Fibroblast of lung (primary cell): ENCODE data around the gene RABAC1.

Experiments used
- CTCF ChIP-seq, 2 donors: IDR thresholded peaks in 1 of 2; conservative IDR thresholded peaks in 1 of 2; 1 replicate in 1 of 2; 2 replicates in 1 of 2; pipeline ENCODE4 v1.5.1; 2011 to 2012; ENCODE audit warnings: low read length in 2 of 2, control low read depth in 1 of 2, inconsistent platforms in 1 of 2, low read depth in 1 of 2, mild to moderate bottlenecking in 1 of 2
- EZH2 ChIP-seq: IDR thresholded peaks from 2 replicates; pipeline ENCODE4 v1.5.1; 2012; ENCODE audit warnings: low read length, control low read depth, mild to moderate bottlenecking; ENCODE audit errors: missing control alignments

GRCh38 chr19:41995959-41996797, 37.1 kb upstream of the RABAC1 start:
- TF ChIP-seq CTCF (conservative IDR thresholded peaks at IDR 0.05 in 1 of 2, IDR thresholded peaks at IDR 0.05 in 1 of 2; ENCODE audit: low read depth in 1 of 2, low read length in 2 of 2) (no peak), EZH2 (no peak)
